ENCODE data around the gene PJVK.

The PJVK gene

DNA sequence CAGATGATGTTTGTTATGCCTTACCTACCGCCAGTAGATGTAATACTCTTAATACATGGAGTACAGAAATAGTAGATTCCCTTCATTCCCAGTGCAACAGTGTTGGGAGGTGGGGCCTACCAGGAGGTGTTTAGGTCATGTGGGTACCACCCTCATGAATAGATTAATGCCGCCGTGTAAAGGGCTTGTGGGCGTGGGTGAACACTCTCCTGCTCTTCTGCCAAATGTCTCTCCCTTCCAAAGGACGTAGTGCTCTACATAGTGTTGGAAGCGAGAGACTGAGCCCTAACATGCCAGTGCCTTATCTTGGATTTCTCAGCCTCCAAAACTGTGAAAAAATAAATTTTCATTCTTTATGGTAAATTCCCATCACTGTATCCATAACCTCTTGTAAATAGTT, 59.2 kb downstream of the PJVK start:
- Histone ChIP-seq H3K36me3 (peaks cover 7% of the 10 kb centered on the region), H3K27me3 (no peaks in the 10 kb centered on the region), H3K9me3 (no peaks in the 10 kb centered on the region), H3K27ac (no peak overlapping the region), H3K4me3 (ENCODE audit: low read depth in 1 of 2, low read length in 1 of 2) (no peak overlapping the region), H3K4me1 (ENCODE audit: control insufficient read depth in 1 of 2, insufficient read depth in 1 of 2, low read depth in 1 of 2, low read length in 1 of 2) (peaks cover 14 to 20% of the 10 kb centered on the region in 2 experiments)
- TF ChIP-seq, protein P1, sequence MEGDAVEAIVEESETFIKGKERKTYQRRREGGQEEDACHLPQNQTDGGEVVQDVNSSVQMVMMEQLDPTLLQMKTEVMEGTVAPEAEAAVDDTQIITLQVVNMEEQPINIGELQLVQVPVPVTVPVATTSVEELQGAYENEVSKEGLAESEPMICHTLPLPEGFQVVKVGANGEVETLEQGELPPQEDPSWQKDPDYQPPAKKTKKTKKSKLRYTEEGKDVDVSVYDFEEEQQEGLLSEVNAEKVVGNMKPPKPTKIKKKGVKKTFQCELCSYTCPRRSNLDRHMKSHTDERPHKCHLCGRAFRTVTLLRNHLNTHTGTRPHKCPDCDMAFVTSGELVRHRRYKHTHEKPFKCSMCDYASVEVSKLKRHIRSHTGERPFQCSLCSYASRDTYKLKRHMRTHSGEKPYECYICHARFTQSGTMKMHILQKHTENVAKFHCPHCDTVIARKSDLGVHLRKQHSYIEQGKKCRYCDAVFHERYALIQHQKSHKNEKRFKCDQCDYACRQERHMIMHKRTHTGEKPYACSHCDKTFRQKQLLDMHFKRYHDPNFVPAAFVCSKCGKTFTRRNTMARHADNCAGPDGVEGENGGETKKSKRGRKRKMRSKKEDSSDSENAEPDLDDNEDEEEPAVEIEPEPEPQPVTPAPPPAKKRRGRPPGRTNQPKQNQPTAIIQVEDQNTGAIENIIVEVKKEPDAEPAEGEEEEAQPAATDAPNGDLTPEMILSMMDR (IDR thresholded peaks at IDR 0.05) = no peak
